Endothelial cell of umbilical vein (primary cell): ENCODE measurements around the gene BHLHE41.

Experiments used
- CTCF ChIP-seq, 2 donors: IDR thresholded peaks; 1 replicate in 1 of 2; 2 replicates in 1 of 2; pipeline ENCODE4 v1.5.1; 2011; ENCODE audit warnings: low read length in 2 of 2, mild to moderate bottlenecking in 2 of 2, moderate library complexity in 2 of 2, control low read depth in 1 of 2, inconsistent platforms in 1 of 2, low read depth in 1 of 2; ENCODE audit not compliant: insufficient read depth in 1 of 2; ENCODE audit errors: extremely low read depth in 1 of 2
- POLR2A ChIP-seq: IDR thresholded peaks from 2 replicates; pipeline ENCODE4 v1.6.1; 2012; ENCODE audit warnings: low read depth, mild to moderate bottlenecking, control low read depth, low read length

- TF ChIP-seq CTCF (IDR thresholded peaks at IDR 0.05; ENCODE audit: extremely low read depth in 1 of 2, insufficient read depth in 1 of 2, low read depth in 1 of 2, low read length in 2 of 2), result no peak
- TF ChIP-seq POLR2A, result no peak
Observed at GRCh38 chr12:26132866-26133265, 8.0 kb upstream of the BHLHE41 start.
